HEK293 (cell line): ENCODE measurements around the gene CBX8.

Source experiments
- ATF2 ChIP-seq: fragments of 450-650 bp; formaldehyde crosslinking; IDR thresholded peaks from 2 replicates; pipeline ENCODE4 v1.5.1; 2016; ENCODE audit warnings: missing biosample characterization, missing genetic modification characterization, low read depth
- EGR2 ChIP-seq: fragments of 450-650 bp; formaldehyde crosslinking; IDR thresholded peaks from 2 replicates; pipeline ENCODE4 v1.5.1; 2016; ENCODE audit warnings: low read depth, missing biosample characterization, missing genetic modification characterization
- GLIS1 ChIP-seq: fragments of 450-650 bp; formaldehyde crosslinking; IDR thresholded peaks from 2 replicates; pipeline ENCODE4 v1.5.1; 2016; ENCODE audit warnings: missing biosample characterization, missing genetic modification characterization
- HOXC10 ChIP-seq: sonication (generic); formaldehyde crosslinking; IDR thresholded peaks from 2 replicates; pipeline ENCODE4 v1.8.1; 2023; ENCODE audit warnings: mild to moderate bottlenecking, missing genetic modification reagents
- MEIS1 ChIP-seq: sonication (generic); formaldehyde crosslinking; IDR thresholded peaks from 2 replicates; pipeline ENCODE4 v1.8.1; 2022; ENCODE audit warnings: missing genetic modification reagents, mild to moderate bottlenecking, borderline replicate concordance
- RBAK ChIP-seq: fragments of 450-650 bp; formaldehyde crosslinking; IDR thresholded peaks from 2 replicates; pipeline ENCODE4 v1.5.1; 2016; ENCODE audit warnings: missing biosample characterization, missing genetic modification characterization
- SALL2 ChIP-seq: fragments of 450-650 bp; formaldehyde crosslinking; IDR thresholded peaks from 2 replicates; pipeline ENCODE4 v1.5.0; 2017; ENCODE audit warnings: missing biosample characterization, mild to moderate bottlenecking, missing genetic modification characterization, borderline replicate concordance
- SCRT1 ChIP-seq: fragments of 450-650 bp; formaldehyde crosslinking; IDR thresholded peaks from 2 replicates; pipeline ENCODE4 v1.5.1; 2016; ENCODE audit warnings: missing biosample characterization, missing genetic modification characterization, borderline replicate concordance
- SP2 ChIP-seq: fragments of 450-650 bp; formaldehyde crosslinking; IDR thresholded peaks from 2 replicates; pipeline ENCODE4 v1.5.1; 2016; ENCODE audit warnings: missing biosample characterization, missing genetic modification characterization
- SP3 ChIP-seq: fragments of 450-650 bp; formaldehyde crosslinking; IDR thresholded peaks from 2 replicates; pipeline ENCODE4 v1.5.1; 2016; ENCODE audit warnings: missing biosample characterization, missing genetic modification characterization
- YY1 ChIP-seq: fragments of 450-650 bp; formaldehyde crosslinking; IDR thresholded peaks from 2 replicates; pipeline ENCODE4 v1.5.1; 2018; ENCODE audit warnings: missing biosample characterization, missing genetic modification characterization
- ZBTB20 ChIP-seq: fragments of 450-650 bp; formaldehyde crosslinking; IDR thresholded peaks from 2 replicates; pipeline ENCODE4 v1.5.1; 2016; ENCODE audit warnings: missing biosample characterization, missing genetic modification characterization
- ZBTB26 ChIP-seq: fragments of 450-650 bp; formaldehyde crosslinking; optimal IDR thresholded peaks from 2 replicates; pipeline ENCODE3; 2016; ENCODE audit warnings: missing biosample characterization, mild to moderate bottlenecking, missing genetic modification characterization
- ZBTB44 ChIP-seq: fragments of 450-650 bp; IDR thresholded peaks from 2 replicates; pipeline ENCODE4 v1.5.1; 2018; ENCODE audit warnings: missing biosample characterization, mild to moderate bottlenecking, missing genetic modification characterization
- ZNF133 ChIP-seq: fragments of 450-650 bp; formaldehyde crosslinking; IDR thresholded peaks from 2 replicates; pipeline ENCODE4 v1.5.1; 2016; ENCODE audit warnings: missing biosample characterization, missing genetic modification characterization
- ZNF175 ChIP-seq: fragments of 450-650 bp; formaldehyde crosslinking; IDR thresholded peaks from 2 replicates; pipeline ENCODE4 v1.5.1; 2016; ENCODE audit warnings: missing biosample characterization, missing genetic modification characterization
- ZNF23 ChIP-seq: fragments of 450-650 bp; formaldehyde crosslinking; IDR thresholded peaks from 2 replicates; pipeline ENCODE4 v1.5.1; 2016; ENCODE audit warnings: missing biosample characterization, missing genetic modification characterization, borderline replicate concordance
- ZNF324 ChIP-seq: fragments of 450-650 bp; formaldehyde crosslinking; IDR thresholded peaks from 2 replicates; pipeline ENCODE4 v1.5.1; 2016; ENCODE audit warnings: missing biosample characterization, missing genetic modification characterization
- ZNF341 ChIP-seq: fragments of 450-650 bp; formaldehyde crosslinking; IDR thresholded peaks from 2 replicates; pipeline ENCODE4; 2016; ENCODE audit warnings: low read depth, missing biosample characterization, missing genetic modification characterization
- ZNF362 ChIP-seq: fragments of 450-650 bp; formaldehyde crosslinking; IDR thresholded peaks from 2 replicates; pipeline ENCODE4 v1.5.1; 2016; ENCODE audit warnings: missing biosample characterization, missing genetic modification characterization
- ZNF37A ChIP-seq: fragments of 450-650 bp; IDR thresholded peaks from 2 replicates; pipeline ENCODE4 v1.5.1; 2018; ENCODE audit warnings: missing biosample characterization, missing genetic modification characterization
- ZNF48 ChIP-seq: fragments of 450-650 bp; formaldehyde crosslinking; IDR thresholded peaks from 2 replicates; pipeline ENCODE4 v1.5.1; 2016; ENCODE audit warnings: missing biosample characterization, missing genetic modification characterization
- ZNF555 ChIP-seq: fragments of 450-650 bp; formaldehyde crosslinking; conservative IDR thresholded peaks from 2 replicates; pipeline ENCODE4 v1.5.1; 2017; ENCODE audit warnings: missing biosample characterization, mild to moderate bottlenecking, missing genetic modification characterization, inconsistent platforms
- ZNF571 ChIP-seq: fragments of 450-650 bp; formaldehyde crosslinking; IDR thresholded peaks from 2 replicates; pipeline ENCODE4 v1.5.0; 2017; ENCODE audit warnings: missing biosample characterization, missing genetic modification characterization
- ZNF623 ChIP-seq: fragments of 450-650 bp; formaldehyde crosslinking; IDR thresholded peaks from 2 replicates; pipeline ENCODE4 v1.5.1; 2016; ENCODE audit warnings: missing biosample characterization, missing genetic modification characterization
- ZNF624 ChIP-seq: fragments of 450-650 bp; formaldehyde crosslinking; IDR thresholded peaks from 2 replicates; pipeline ENCODE4 v1.5.1; 2017; ENCODE audit warnings: missing biosample characterization, missing genetic modification characterization
- ZNF654 ChIP-seq: fragments of 450-650 bp; formaldehyde crosslinking; IDR thresholded peaks from 2 replicates; pipeline ENCODE4 v1.5.1; 2016; ENCODE audit warnings: low read depth, missing biosample characterization, missing genetic modification characterization
- ZNF777 ChIP-seq: fragments of 450-650 bp; formaldehyde crosslinking; IDR thresholded peaks from 2 replicates; pipeline ENCODE4 v1.5.1; 2017; ENCODE audit warnings: missing biosample characterization, missing genetic modification characterization, borderline replicate concordance
- ZXDB ChIP-seq: fragments of 450-650 bp; formaldehyde crosslinking; IDR thresholded peaks from 2 replicates; pipeline ENCODE4 v1.5.1; 2016; ENCODE audit warnings: missing biosample characterization, missing genetic modification characterization
- TF ChIP-seq, protein P1 (sequence below): fragments of 450-650 bp; formaldehyde crosslinking; IDR thresholded peaks from 2 replicates; pipeline ENCODE4 v1.5.1; 2016; ENCODE audit warnings: missing biosample characterization, missing genetic modification characterization, borderline replicate concordance
- TF ChIP-seq, protein P2 (sequence below): fragments of 450-650 bp; formaldehyde crosslinking; IDR thresholded peaks from 2 replicates; pipeline ENCODE4 v1.5.1; 2016; ENCODE audit warnings: missing biosample characterization, missing genetic modification characterization

The CBX8 gene

DNA sequence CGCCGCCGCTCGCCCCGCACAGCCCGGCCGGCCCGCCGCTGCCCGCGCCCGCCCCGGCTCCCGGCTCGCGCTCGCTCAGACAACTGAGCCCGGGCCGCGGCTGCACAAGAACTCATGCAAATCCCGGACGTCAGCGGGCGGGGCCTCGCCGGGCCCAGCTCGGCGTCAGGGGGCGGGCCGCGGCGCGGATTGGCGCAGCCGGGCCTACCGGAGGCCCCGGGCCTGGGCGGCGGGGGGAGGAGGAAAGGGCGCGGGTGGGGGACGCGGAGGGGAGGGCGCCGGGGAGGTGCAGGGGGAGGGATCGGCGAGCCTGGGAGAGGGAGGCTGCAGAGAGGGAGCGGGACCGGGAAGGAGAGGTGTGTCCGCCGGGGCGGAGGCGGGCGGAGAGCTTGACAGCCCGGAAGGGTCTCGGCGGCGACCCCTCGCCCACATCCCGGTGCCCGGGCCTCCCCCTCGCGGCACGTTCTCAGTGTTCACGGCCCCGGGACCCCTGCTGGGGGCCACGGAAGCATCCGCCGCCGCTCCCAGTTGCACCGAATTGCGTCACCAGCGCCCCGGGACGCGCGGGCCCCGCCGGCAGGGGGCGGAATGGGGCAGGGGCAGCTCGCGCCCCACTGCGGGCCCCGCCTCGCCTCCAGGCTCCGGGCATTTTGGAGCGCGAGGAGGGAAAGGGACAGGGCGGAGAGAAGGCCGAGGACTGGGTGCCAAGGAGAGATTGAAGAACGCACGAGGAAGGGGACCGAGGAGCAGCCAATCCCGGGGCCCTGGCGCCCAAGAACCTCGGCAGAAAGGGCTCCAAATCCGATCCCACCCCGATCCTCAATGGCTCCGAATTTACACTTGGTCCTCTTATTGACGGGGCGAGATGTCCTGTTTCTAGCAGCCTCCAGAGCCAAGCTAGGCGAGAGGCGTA, 42.7 kb upstream of the CBX8 start, which contains the start of gene CBX4 (continued):
- TF ChIP-seq, protein P1, sequence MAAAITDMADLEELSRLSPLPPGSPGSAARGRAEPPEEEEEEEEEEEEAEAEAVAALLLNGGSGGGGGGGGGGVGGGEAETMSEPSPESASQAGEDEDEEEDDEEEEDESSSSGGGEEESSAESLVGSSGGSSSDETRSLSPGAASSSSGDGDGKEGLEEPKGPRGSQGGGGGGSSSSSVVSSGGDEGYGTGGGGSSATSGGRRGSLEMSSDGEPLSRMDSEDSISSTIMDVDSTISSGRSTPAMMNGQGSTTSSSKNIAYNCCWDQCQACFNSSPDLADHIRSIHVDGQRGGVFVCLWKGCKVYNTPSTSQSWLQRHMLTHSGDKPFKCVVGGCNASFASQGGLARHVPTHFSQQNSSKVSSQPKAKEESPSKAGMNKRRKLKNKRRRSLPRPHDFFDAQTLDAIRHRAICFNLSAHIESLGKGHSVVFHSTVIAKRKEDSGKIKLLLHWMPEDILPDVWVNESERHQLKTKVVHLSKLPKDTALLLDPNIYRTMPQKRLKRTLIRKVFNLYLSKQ, result no peak
- TF ChIP-seq SP2, result peak; percentile 73
- TF ChIP-seq ZNF23, result no peak
- TF ChIP-seq ZBTB44 (tag by site-specific recombination), result peak; percentile 85
- TF ChIP-seq SP3, result peak; percentile 96
- no peak for TF ChIP-seq ZNF623 (tag by site-specific recombination)
- peak; percentile 80 for TF ChIP-seq ATF2 (tag by site-specific recombination)
- peak; percentile 79 for TF ChIP-seq ZXDB (tag by site-specific recombination)
- TF ChIP-seq SALL2, result 0 out of 2 replicates have a peak, but pooled peaks have one; percentile 52
- TF ChIP-seq ZNF571 (tag by site-specific recombination), result no peak
- peak; percentile 74 for TF ChIP-seq YY1 (tag by site-specific recombination)
- TF ChIP-seq ZNF48, result no peak
- TF ChIP-seq RBAK (tag by site-specific recombination), result no peak
- peak; percentile 90 for TF ChIP-seq ZBTB26 (tag by site-specific recombination)
- TF ChIP-seq ZNF175 (tag by site-specific recombination), result no peak
- TF ChIP-seq ZNF555 (tag by site-specific recombination), result no peak
- TF ChIP-seq MEIS1 (CRISPR knock-in tag), result no peak
- TF ChIP-seq ZNF654 (tag by site-specific recombination), result peak; percentile 9; the same call in 1 of the 2 replicates
- TF ChIP-seq ZNF624 (tag by site-specific recombination), result no peak
- no peak for TF ChIP-seq ZNF777 (tag by site-specific recombination)
- peak; percentile 97 for TF ChIP-seq ZBTB20 (tag by site-specific recombination)
- peak; percentile 91 for TF ChIP-seq GLIS1 (tag by site-specific recombination)
- TF ChIP-seq ZNF324 (tag by site-specific recombination), result peak; percentile 92
- no peak for TF ChIP-seq ZNF362 (tag by site-specific recombination)
- TF ChIP-seq EGR2 (tag by site-specific recombination), result peak; percentile 77; the same call in 1 of the 2 replicates
- TF ChIP-seq, protein P2, sequence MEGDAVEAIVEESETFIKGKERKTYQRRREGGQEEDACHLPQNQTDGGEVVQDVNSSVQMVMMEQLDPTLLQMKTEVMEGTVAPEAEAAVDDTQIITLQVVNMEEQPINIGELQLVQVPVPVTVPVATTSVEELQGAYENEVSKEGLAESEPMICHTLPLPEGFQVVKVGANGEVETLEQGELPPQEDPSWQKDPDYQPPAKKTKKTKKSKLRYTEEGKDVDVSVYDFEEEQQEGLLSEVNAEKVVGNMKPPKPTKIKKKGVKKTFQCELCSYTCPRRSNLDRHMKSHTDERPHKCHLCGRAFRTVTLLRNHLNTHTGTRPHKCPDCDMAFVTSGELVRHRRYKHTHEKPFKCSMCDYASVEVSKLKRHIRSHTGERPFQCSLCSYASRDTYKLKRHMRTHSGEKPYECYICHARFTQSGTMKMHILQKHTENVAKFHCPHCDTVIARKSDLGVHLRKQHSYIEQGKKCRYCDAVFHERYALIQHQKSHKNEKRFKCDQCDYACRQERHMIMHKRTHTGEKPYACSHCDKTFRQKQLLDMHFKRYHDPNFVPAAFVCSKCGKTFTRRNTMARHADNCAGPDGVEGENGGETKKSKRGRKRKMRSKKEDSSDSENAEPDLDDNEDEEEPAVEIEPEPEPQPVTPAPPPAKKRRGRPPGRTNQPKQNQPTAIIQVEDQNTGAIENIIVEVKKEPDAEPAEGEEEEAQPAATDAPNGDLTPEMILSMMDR, result peak; percentile 99
- TF ChIP-seq SCRT1 (tag by site-specific recombination), result no peak
- peak; percentile 95 for TF ChIP-seq ZNF341 (tag by site-specific recombination)
- no peak for TF ChIP-seq HOXC10 (CRISPR knock-in tag)
- no peak for TF ChIP-seq ZNF133 (tag by site-specific recombination)
- no peak for TF ChIP-seq ZNF37A (tag by site-specific recombination)
